Measurements from ENCODE around the gene VSTM4.

DNA sequence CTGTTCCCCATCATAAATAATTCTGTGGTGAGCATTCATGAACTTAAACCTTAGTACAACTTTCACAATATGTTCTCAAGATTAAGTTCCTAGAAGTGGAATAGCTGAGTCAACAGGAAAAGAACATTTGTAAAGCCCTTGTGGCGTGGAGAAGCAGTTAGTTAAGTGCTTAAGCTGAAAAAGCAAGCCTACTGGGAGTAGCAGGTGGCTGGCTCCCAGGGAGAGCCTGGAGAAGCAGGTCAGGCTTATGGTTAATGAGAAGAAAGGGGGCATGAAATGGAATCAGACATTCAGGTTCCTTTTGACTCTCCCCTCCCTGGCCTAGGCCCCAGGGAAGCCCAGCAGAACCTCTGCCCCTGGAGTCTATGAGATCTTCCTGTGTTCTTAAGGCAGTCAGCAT lies 35.3 kb downstream of the VSTM4 start:
- TF ChIP-seq TAF1 (IDR thresholded peaks at IDR 0.05; ENCODE audit: low read depth) (no peak), TCF12 (IDR thresholded peaks at IDR 0.05; ENCODE audit: low read depth) (no peak), RAD21 (IDR thresholded peaks at IDR 0.05; ENCODE audit: low read depth) (no peak), TEAD4 (IDR thresholded peaks at IDR 0.05) (no peak), CREB1 (IDR thresholded peaks at IDR 0.05; ENCODE audit: low read depth) (no peak)
- TF ChIP-seq, protein P1, sequence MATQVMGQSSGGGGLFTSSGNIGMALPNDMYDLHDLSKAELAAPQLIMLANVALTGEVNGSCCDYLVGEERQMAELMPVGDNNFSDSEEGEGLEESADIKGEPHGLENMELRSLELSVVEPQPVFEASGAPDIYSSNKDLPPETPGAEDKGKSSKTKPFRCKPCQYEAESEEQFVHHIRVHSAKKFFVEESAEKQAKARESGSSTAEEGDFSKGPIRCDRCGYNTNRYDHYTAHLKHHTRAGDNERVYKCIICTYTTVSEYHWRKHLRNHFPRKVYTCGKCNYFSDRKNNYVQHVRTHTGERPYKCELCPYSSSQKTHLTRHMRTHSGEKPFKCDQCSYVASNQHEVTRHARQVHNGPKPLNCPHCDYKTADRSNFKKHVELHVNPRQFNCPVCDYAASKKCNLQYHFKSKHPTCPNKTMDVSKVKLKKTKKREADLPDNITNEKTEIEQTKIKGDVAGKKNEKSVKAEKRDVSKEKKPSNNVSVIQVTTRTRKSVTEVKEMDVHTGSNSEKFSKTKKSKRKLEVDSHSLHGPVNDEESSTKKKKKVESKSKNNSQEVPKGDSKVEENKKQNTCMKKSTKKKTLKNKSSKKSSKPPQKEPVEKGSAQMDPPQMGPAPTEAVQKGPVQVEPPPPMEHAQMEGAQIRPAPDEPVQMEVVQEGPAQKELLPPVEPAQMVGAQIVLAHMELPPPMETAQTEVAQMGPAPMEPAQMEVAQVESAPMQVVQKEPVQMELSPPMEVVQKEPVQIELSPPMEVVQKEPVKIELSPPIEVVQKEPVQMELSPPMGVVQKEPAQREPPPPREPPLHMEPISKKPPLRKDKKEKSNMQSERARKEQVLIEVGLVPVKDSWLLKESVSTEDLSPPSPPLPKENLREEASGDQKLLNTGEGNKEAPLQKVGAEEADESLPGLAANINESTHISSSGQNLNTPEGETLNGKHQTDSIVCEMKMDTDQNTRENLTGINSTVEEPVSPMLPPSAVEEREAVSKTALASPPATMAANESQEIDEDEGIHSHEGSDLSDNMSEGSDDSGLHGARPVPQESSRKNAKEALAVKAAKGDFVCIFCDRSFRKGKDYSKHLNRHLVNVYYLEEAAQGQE (IDR thresholded peaks at IDR 0.05; ENCODE audit: low read depth) = no peak
- TF ChIP-seq, protein P2, sequence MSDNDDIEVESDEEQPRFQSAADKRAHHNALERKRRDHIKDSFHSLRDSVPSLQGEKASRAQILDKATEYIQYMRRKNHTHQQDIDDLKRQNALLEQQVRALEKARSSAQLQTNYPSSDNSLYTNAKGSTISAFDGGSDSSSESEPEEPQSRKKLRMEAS (IDR thresholded peaks at IDR 0.05) = no peak

Measured in Ishikawa (cell line).